Inflammatory macrophage (primary cell): ENCODE data around the gene FTH1.

Experiments
- DNase-seq, 2 donors: peaks; one replicate each; pipeline ENCODE4 v3.0.0-alpha.2; 2020 to 2022

FTH1 gene

GRCh38 chr11:61914471-61915171, 52.8 kb downstream of the FTH1 start:
- DNase-seq: no peak
